ENCODE data around the gene IL13. TPM values are rescaled to one million over a fixed set of nuclear protein-coding genes. Genes with fewer than 3 reads are reported as not detected.

The IL13 gene
- total RNA-seq, 1 experiment from 2014 or later: not detected

GRCh38 chr5:132686193-132686592 lies 28.2 kb downstream of the IL13 start:
- no peaks in the 10 kb centered on the region for H3K36me3 Mint-ChIP-seq (ENCODE audit: insufficient read depth in 1 of 3, low read depth in 3 of 3)
- H3K23me2 ChIP-seq (ENCODE audit: insufficient read length, low read depth, low read length, poor library complexity, severe bottlenecking): no peaks in the 10 kb centered on the region
- H3K79me2 ChIP-seq (ENCODE audit: insufficient read depth, low read length): no peaks in the 10 kb centered on the region
- H2BK20ac ChIP-seq (ENCODE audit: low read depth, low read length, poor library complexity, severe bottlenecking): no peak overlapping the region
- H3T11ph ChIP-seq (ENCODE audit: low read length): no peak overlapping the region
- H2AK5ac ChIP-seq (ENCODE audit: insufficient read length, low read length): no peak overlapping the region
- H3K27ac ChIP-seq (ENCODE audit: insufficient read length, low read depth, low read length): no peak overlapping the region
- no peaks in the 10 kb centered on the region for H3K27me3 ChIP-seq (ENCODE audit: insufficient read depth, low read length)
- no peak overlapping the region for H4K8ac ChIP-seq (replicated peaks; ENCODE audit: insufficient read length, low read depth, low read length)
- no peaks in the 10 kb centered on the region for H3K27me3 Mint-ChIP-seq (ENCODE audit: low read depth)
- H3K27ac Mint-ChIP-seq: no peak overlapping the region
- no peaks in the 10 kb centered on the region for H4K20me1 ChIP-seq (ENCODE audit: control insufficient read depth, insufficient read depth, insufficient read length)
- no CpG with 5 or more reads among the region's 3 CpGs for WGBS (ENCODE audit: extremely low coverage, insufficient read length, low lambda C conversion rate)
- H3K14ac ChIP-seq (ENCODE audit: insufficient read depth, low read length): no peak overlapping the region
- no peak overlapping the region for H2BK15ac ChIP-seq (ENCODE audit: low read depth, low read length)
- no peaks in the 10 kb centered on the region for H3K9me3 Mint-ChIP-seq
- H4K91ac ChIP-seq (ENCODE audit: insufficient read length, low read depth, low read length): no peak overlapping the region
- H3K4me3 Mint-ChIP-seq: no peak overlapping the region
- DNase-seq: no peak
- no peaks in the 10 kb centered on the region for H3K4me1 ChIP-seq (ENCODE audit: insufficient read depth, low read length)
- H2AFZ ChIP-seq (ENCODE audit: low read length): no peak overlapping the region
- no peak overlapping the region for H2BK5ac ChIP-seq (ENCODE audit: insufficient read length, low read length)
- H2BK12ac ChIP-seq (ENCODE audit: insufficient read length, low read depth, low read length): no peak overlapping the region
- H3K9ac ChIP-seq (ENCODE audit: extremely low read depth, insufficient read length, low read length): no peak overlapping the region
- H3K4me1 Mint-ChIP-seq: 0 out of 4 replicates have a peak, but pooled peaks cover 0 to 3% of the 10 kb centered on the region in 2 experiments
- no peak for TF ChIP-seq CTCF (conservative IDR thresholded peaks at IDR 0.05)
- no peak overlapping the region for H3K23ac ChIP-seq (ENCODE audit: insufficient read length, low read depth, low read length)
- H4K5ac ChIP-seq (ENCODE audit: insufficient read length, low read depth, low read length): no peak overlapping the region
- no peak overlapping the region for H3K4ac ChIP-seq (ENCODE audit: low read depth, low read length)
- H3K56ac ChIP-seq (ENCODE audit: insufficient read length, low read depth, low read length): no peak overlapping the region
- H3K79me1 ChIP-seq (ENCODE audit: insufficient read depth, low read depth, low read length, poor library complexity, severe bottlenecking): no peaks in the 10 kb centered on the region
- no peak overlapping the region for H3K4me2 ChIP-seq (ENCODE audit: insufficient read depth, insufficient read length, low read length)
- no peak overlapping the region for H3K18ac ChIP-seq (ENCODE audit: insufficient read length, low read depth, low read length)
- H3K9me3 ChIP-seq (ENCODE audit: control insufficient read depth, low read depth, low read length): no peaks in the 10 kb centered on the region
- no peak overlapping the region for H2BK120ac ChIP-seq (ENCODE audit: low read depth, low read length, poor library complexity, severe bottlenecking)

Measured in H9 (cell line).